Stomach (tissue), 9 donors: Measurements from ENCODE around the gene DYNC1LI2. TPM values are rescaled to one million over a fixed set of nuclear protein-coding genes. Genes with fewer than 3 reads are reported as not detected.
A peak's percentile ranks its signal among the peaks of the same experiment; 100 is the strongest.

ENCODE experiments used
- DNase-seq, 2 donors: peaks; one replicate each; pipeline versions ENCODE4 v3.0.0 to v3.0.0-alpha.2; 2013 to 2019
- H3K27ac ChIP-seq, 5 donors: fragments of 200-600 bp in 4 of 5; sonication (generic) in 4 of 5; one replicate each; pipeline ENCODE4 v1.5.1; 2013 to 2019; ENCODE audit warnings: mild to moderate bottlenecking in 1 of 5, moderate library complexity in 1 of 5
- H3K27me3 ChIP-seq, 3 donors: fragments of 200-600 bp; sonication (generic); one replicate each; pipeline ENCODE4 v1.5.1; 2017 to 2019; ENCODE audit warnings: mixed run types in 1 of 3
- H3K36me3 ChIP-seq, 4 donors: fragments of 200-600 bp; sonication (generic); 1 replicate in 3 of 4; 2 replicates in 1 of 4; pipeline ENCODE4 v1.5.1; 2016 to 2019
- H3K4me1 ChIP-seq, 4 donors: fragments of 200-600 bp; sonication (generic); one replicate each; pipeline ENCODE4 v1.5.1; 2016 to 2019
- H3K4me3 ChIP-seq, 4 donors: fragments of 200-600 bp; sonication (generic) in 3 of 4; one replicate each; pipeline ENCODE4 v1.5.1; 2016 to 2019; ENCODE audit warnings: mild to moderate bottlenecking in 1 of 4
- H3K9me3 ChIP-seq, 4 donors: fragments of 200-600 bp; sonication (generic); one replicate each; pipeline ENCODE4 v1.5.1; 2016 to 2019
- EP300 ChIP-seq: sonication (generic); formaldehyde crosslinking; IDR thresholded peaks from one replicate; pipeline ENCODE4 v1.6.1; 2017; ENCODE audit warnings: antibody characterized with exemption
- POLR2A ChIP-seq, 4 donors: fragments of 450-650 bp; IDR thresholded peaks; one replicate each; pipeline ENCODE4 v1.6.1; 2016; ENCODE audit warnings: antibody characterized with exemption in 4 of 4, control low read depth in 2 of 4, mild to moderate bottlenecking in 1 of 4, moderate library complexity in 1 of 4
- POLR2AphosphoS5 ChIP-seq, 3 donors: sonication (generic); formaldehyde crosslinking; IDR thresholded peaks; one replicate each; pipeline ENCODE4 v1.6.1; 2016; ENCODE audit warnings: antibody characterized with exemption in 3 of 3
- WGBS, 5 donors: extraction: QIAGEN DNeasy Blood & Tissue Kit in 3 of 5; methylation state at CpG; one replicate each; pipeline versions ENCODE4 v1.1.5 to v1.1.7; 2013 to 2018; 5-methylcytosine and 5-hydroxymethylcytosine counted together
- intact Hi-C: fragments of 100-400 bp; cut with DNase I; formaldehyde crosslinking; loops from one replicate; pipeline ENCODE4 v1.15.1; 2023; ENCODE audit warnings: low total_unique reads
- polyA plus RNA-seq, 3 donors: library from polyadenylated mRNA; stranded (reverse); fragments of 200-250 nt; gene quantifications; one replicate each; pipeline ENCODE4 v1.2.3, GENCODE V29; 2013
- total RNA-seq, 5 donors: library from RNA; depleted of rRNA; stranded (reverse); fragments of >200 nt; gene quantifications; one replicate each; pipeline versions ENCODE4 v1.1.0 to v1.2.3, GENCODE V29; 2014 to 2016
- TF ChIP-seq, protein P1 (sequence below), 7 experiments: fragments of 450-650 bp in 4 of 7; fragments of 200-600 bp in 3 of 7; sonication (generic) in 3 of 7; IDR thresholded peaks; one replicate each; pipeline ENCODE4 v1.5.1; 2016 to 2019; ENCODE audit warnings: antibody characterized with exemption in 7 of 7, control low read depth in 2 of 7, mild to moderate bottlenecking in 1 of 7
- donor health status: healthy with polysubstance abuse.
- donor health status: Bipolar disorder and iron deficiency.
- donor health status: healthy.

Gene DYNC1LI2
- total and polyA plus RNA-seq, 8 donors, result 34.5 to 264 (median 123) TPM

DNA sequence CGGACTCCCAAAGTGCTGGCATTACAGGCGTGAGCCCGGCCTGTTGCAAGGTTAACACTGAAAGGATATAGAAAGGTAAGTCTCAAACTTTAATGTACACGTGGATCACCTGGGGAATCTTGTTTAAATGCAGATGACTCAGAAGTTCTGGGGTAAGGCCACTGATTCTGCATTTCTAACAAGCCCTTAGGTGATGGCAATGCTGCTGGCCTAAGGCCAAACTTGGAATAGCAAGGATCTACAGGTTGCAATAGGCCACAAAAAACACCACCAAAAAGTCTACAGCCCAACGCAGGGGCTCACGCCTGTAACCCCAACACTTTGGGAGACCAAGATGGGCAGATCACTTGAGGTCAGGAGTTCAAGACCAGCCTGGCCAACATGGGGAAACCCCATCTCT, 59.1 kb downstream of the DYNC1LI2 start:
- WGBS, 5 donors, result 73 to 78% (median 74%) methylated on average over 6 of the region's 6 CpGs
- Histone ChIP-seq H3K27ac (peak overlapping the region in 3 of 5 donors; percentile 37 to 88 (median 69)), H3K9me3 (no peaks in the 10 kb centered on the region), H3K4me1 (peaks cover 27 to 70% (median 47%) of the 10 kb centered on the region in 4 donors), H3K36me3 (no peaks in the 10 kb centered on the region), H3K4me3 (peak overlapping the region in 1 of 4 donors; percentile 4), H3K27me3 (no peaks in the 10 kb centered on the region)
- DNase-seq, result peak in 1 of 2 donors; percentile 46
- TF ChIP-seq POLR2AphosphoS5 (IDR thresholded peaks at IDR 0.05) (no peak), EP300 (no peak), POLR2A (IDR thresholded peaks at IDR 0.05) (no peak)
- TF ChIP-seq, protein P1, sequence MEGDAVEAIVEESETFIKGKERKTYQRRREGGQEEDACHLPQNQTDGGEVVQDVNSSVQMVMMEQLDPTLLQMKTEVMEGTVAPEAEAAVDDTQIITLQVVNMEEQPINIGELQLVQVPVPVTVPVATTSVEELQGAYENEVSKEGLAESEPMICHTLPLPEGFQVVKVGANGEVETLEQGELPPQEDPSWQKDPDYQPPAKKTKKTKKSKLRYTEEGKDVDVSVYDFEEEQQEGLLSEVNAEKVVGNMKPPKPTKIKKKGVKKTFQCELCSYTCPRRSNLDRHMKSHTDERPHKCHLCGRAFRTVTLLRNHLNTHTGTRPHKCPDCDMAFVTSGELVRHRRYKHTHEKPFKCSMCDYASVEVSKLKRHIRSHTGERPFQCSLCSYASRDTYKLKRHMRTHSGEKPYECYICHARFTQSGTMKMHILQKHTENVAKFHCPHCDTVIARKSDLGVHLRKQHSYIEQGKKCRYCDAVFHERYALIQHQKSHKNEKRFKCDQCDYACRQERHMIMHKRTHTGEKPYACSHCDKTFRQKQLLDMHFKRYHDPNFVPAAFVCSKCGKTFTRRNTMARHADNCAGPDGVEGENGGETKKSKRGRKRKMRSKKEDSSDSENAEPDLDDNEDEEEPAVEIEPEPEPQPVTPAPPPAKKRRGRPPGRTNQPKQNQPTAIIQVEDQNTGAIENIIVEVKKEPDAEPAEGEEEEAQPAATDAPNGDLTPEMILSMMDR (IDR thresholded peaks at IDR 0.05), result no peak
- intact Hi-C loops, result no loop called here

DNA sequence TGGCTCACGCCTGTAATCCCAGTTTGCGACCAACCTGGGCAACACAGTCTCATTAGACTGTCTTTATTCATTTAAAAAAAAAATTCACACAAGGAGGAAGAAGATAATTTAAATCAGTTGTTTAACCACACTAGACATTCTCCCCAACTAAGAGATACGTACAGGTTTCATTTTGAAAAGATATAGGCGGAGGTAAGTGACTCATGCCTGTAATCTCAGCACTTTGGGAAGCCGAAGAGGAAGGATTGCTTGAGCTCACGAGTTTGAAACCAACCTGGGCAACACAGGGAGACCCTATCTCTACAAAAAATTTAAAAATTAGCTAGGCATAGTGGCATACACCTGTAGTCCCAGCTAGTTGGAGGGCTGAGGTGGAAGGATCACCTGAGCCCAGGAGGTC, 60.2 kb downstream of the DYNC1LI2 start:
- TF ChIP-seq, protein P1 (IDR thresholded peaks at IDR 0.05), result no peak
- TF ChIP-seq POLR2AphosphoS5 (IDR thresholded peaks at IDR 0.05) (peak in 1 of 3 donors; percentile 29), POLR2A (IDR thresholded peaks at IDR 0.05) (no peak), EP300 (no peak)
- no peak overlapping the region for H3K4me3 ChIP-seq
- no peaks in the 10 kb centered on the region for H3K9me3 ChIP-seq
- peak in 1 of 2 donors; percentile 49 for DNase-seq
- no peaks in the 10 kb centered on the region for H3K36me3 ChIP-seq
- WGBS, 5 donors, result 48 to 61% (median 57%) methylated on average over 6 of the region's 6 CpGs
- H3K27me3 ChIP-seq, result no peaks in the 10 kb centered on the region
- intact Hi-C loops, result no loop called here
- peaks cover 27 to 65% (median 46%) of the 10 kb centered on the region in 4 donors for H3K4me1 ChIP-seq
- H3K27ac ChIP-seq, result peak overlapping the region in 4 of 5 donors; percentile 42 to 88 (median 72)

DNA sequence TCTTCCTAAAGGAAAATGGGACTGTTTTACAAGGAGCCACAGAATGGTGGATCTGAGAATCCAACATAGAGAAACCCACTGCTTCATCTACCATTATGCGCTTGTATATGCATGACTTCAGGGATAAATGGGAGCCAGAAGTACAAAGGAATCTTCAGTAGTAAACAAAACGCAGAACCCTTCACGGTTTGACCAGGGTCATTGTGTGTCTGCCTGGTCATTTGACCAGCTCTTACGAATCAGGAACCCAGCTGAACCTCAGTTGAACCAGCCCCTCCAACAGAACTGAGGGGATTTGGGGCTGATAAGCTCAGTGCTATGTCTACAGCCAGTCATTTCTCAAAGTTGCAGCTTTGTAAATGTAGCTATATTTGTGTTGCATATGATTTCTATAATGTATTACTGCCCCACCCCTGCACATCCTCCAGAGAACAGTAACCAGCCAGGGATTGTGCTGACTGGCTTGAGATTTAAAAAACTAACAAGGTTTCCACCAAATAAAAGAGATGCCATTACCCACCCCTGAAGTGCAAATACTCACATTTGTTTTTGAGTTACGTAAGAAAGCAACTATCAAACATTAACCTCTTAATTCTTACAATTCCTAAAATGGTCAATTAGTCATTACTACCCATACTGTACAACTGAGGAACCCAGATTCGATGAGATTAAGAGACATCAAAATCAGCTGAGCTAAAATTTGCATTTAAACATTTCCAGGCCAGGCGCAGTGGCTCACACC, 61.1 kb downstream of the DYNC1LI2 start:
- Histone ChIP-seq H3K27ac (peak overlapping the region in 4 of 5 donors; percentile 5 to 88 (median 66)), H3K4me3 (no peak overlapping the region), H3K4me1 (peaks cover 18 to 56% (median 37%) of the 10 kb centered on the region in 4 donors), H3K36me3 (no peaks in the 10 kb centered on the region), H3K27me3 (no peaks in the 10 kb centered on the region), H3K9me3 (no peaks in the 10 kb centered on the region)
- TF ChIP-seq POLR2A (IDR thresholded peaks at IDR 0.05), result no peak
- WGBS, 5 donors, result 51 to 65% (median 52%) methylated on average over 7 of the region's 7 CpGs
- intact Hi-C loops, result no loop called here
- DNase-seq, result no peak

DNA sequence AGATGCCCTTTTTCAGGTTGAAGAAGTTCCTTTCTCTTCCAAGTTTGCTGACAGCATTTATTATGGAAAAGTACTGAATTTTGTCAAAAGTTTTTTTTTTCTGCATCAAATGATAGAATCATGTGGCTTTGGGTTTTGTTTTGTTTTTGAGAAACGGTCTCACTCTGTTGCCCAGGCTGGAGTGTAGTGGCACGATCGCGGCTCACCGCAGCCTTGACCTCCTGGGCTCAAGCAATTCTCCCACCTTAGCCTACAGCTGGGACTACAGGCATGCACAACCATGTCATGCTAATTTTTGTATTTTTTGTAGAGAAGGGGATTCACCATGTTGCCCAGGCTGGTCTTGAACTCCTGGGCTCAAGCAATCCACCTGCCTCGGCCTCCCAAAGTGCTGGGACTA, 62.1 kb downstream of the DYNC1LI2 start:
- 88 to 91% (median 90%) methylated on average over 6 of the region's 6 CpGs for WGBS, 5 donors
- Histone ChIP-seq H3K27ac (no peak overlapping the region), H3K9me3 (no peaks in the 10 kb centered on the region), H3K4me3 (no peak overlapping the region), H3K27me3 (no peaks in the 10 kb centered on the region), H3K4me1 (peaks cover 10 to 46% (median 30%) of the 10 kb centered on the region in 4 donors), H3K36me3 (no peaks in the 10 kb centered on the region)
- DNase-seq, result no peak
- TF ChIP-seq POLR2A (IDR thresholded peaks at IDR 0.05), result no peak
- no peak for TF ChIP-seq POLR2AphosphoS5 (IDR thresholded peaks at IDR 0.05)
- TF ChIP-seq, protein P1 (IDR thresholded peaks at IDR 0.05), result no peak
- no peak for TF ChIP-seq EP300
- intact Hi-C loops, result no loop called here
